HUES6 (cell line): Measurements from ENCODE around the gene VSTM4.

ENCODE experiments used
- H3K27ac ChIP-seq: 2 replicates; pipeline ENCODE4 v1.7.0; 2013; ENCODE audit warnings: low read depth, mild to moderate bottlenecking, low read length, inconsistent platforms
- H3K27me3 ChIP-seq: 2 replicates; pipeline ENCODE4 v1.6.1; 2013; ENCODE audit warnings: low read length; ENCODE audit not compliant: control insufficient read depth, insufficient read depth
- H3K36me3 ChIP-seq: 2 replicates; pipeline ENCODE4 v1.6.1; 2013; ENCODE audit warnings: low read length; ENCODE audit not compliant: control insufficient read depth, insufficient read depth
- H3K4me1 ChIP-seq: 2 replicates; pipeline ENCODE4 v1.6.1; 2013; ENCODE audit warnings: low read length; ENCODE audit not compliant: control insufficient read depth, insufficient read depth
- H3K4me3 ChIP-seq: 2 replicates; pipeline ENCODE4 v1.5.1; 2013; ENCODE audit warnings: low read depth, low read length
- H3K9ac ChIP-seq: one replicate; pipeline ENCODE4 v1.6.1; 2013; ENCODE audit warnings: mild to moderate bottlenecking, low read length
- H3K9me3 ChIP-seq: 2 replicates; pipeline ENCODE4 v1.6.1; 2013; ENCODE audit warnings: low read depth, low read length; ENCODE audit not compliant: control insufficient read depth, insufficient read depth

VSTM4 gene

GRCh38 chr10:49115015-49115795 is at the start of gene VSTM4:
TSS of gene VSTM4 (minus strand) at chr10:49115522. CDS start at chr10:49115485, 37 bp downstream.
- H3K4me1 ChIP-seq: peaks cover 3% of the 10 kb centered on the region
- peak within 1 kb of the TSS; percentile 41 for H3K9ac ChIP-seq
- no peaks in the 10 kb centered on the region for H3K9me3 ChIP-seq
- no peak within 1 kb of the TSS for H3K27ac ChIP-seq
- peak within 1 kb of the TSS; percentile 67 for H3K4me3 ChIP-seq
- no peaks in the 10 kb centered on the region for H3K36me3 ChIP-seq
- H3K27me3 ChIP-seq: peaks cover 36% of the 10 kb centered on the region

- no peaks in the 10 kb centered on the region for H3K4me1 ChIP-seq
- H3K27ac ChIP-seq: no peak overlapping the region
- H3K9me3 ChIP-seq: no peaks in the 10 kb centered on the region
- no peaks in the 10 kb centered on the region for H3K27me3 ChIP-seq
- H3K4me3 ChIP-seq: no peak overlapping the region
- no peaks in the 10 kb centered on the region for H3K36me3 ChIP-seq
- H3K9ac ChIP-seq: no peak overlapping the region
Measured at GRCh38 chr10:49164559-49165188, 49.4 kb upstream of the VSTM4 start.

- no peak overlapping the region for H3K27ac ChIP-seq
- H3K27me3 ChIP-seq: no peaks in the 10 kb centered on the region
- no peaks in the 10 kb centered on the region for H3K9me3 ChIP-seq
- H3K4me1 ChIP-seq: peaks cover under 1% of the 10 kb centered on the region; the same call in 1 of the 2 replicates
- H3K4me3 ChIP-seq: no peak overlapping the region
- no peak overlapping the region for H3K9ac ChIP-seq
- H3K36me3 ChIP-seq: no peaks in the 10 kb centered on the region
Measured at GRCh38 chr10:49163741-49164140, 48.4 kb upstream of the VSTM4 start.

GRCh38 chr10:49162761-49163310 is 47.5 kb upstream of the VSTM4 start:
- H3K4me3 ChIP-seq: no peak overlapping the region
- H3K27ac ChIP-seq: no peak overlapping the region

DNA sequence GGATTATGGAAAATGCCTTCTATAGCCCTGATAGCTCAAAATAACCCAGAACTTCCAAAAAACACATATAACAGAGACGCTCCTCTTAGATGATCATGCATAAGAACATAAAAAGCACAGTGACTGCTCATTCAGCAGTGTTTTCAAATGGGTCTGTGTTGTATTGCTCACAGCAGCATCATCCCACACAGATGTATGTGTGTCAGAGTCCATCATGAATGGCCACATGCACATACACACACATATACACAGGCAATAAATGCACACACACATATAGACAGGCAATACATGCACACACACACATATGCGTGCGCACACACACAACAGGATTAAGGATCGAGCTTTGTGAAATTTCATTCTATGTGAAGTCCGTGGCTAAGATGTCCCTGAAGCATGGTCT is 46.7 kb upstream of the VSTM4 start:
- Histone ChIP-seq H3K9me3 (no peaks in the 10 kb centered on the region), H3K27me3 (no peaks in the 10 kb centered on the region), H3K4me1 (peaks cover 10% of the 10 kb centered on the region; the same call in 1 of the 2 replicates), H3K9ac (no peak overlapping the region), H3K27ac (no peak overlapping the region), H3K36me3 (no peaks in the 10 kb centered on the region), H3K4me3 (no peak overlapping the region)

More at GRCh38 chr10:49162761-49163310, 47.5 kb upstream of the VSTM4 start:
- H3K36me3 ChIP-seq: no peaks in the 10 kb centered on the region
- H3K27me3 ChIP-seq: no peaks in the 10 kb centered on the region
- no peaks in the 10 kb centered on the region for H3K9me3 ChIP-seq
- H3K9ac ChIP-seq: no peak overlapping the region
- peaks cover 9% of the 10 kb centered on the region; the same call in 1 of the 2 replicates for H3K4me1 ChIP-seq

DNA sequence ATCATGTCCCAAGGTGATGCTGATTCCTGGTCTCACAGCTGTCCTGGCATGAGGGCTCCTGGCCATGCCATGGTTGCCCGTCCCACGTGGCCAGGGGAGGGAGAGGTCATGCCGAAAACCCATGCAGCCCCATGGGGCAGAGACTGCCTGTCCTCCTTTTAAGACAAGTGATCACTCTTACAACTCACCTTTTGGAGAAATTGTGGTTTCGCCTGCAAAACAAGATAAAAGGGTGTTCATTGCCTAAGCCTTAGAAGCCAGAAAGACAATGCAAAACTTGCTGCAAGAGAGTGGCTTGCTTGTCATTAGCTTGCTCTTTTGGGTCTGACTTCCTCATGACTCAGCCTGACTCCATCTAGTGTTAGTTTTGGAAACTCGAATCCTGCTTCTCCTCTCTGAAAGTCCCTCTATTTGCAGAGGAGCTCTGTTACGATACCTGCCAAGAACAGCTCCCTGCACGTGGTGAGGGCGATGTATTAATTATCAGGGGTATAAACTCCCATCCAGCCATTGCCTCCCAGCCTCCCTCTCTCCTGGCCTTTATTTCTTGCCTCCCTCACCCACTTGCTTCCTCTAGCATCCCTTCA is 46.2 kb upstream of the VSTM4 start:
- Histone ChIP-seq H3K4me1 (peaks cover 10% of the 10 kb centered on the region; the same call in 1 of the 2 replicates), H3K4me3 (no peak overlapping the region), H3K27ac (no peak overlapping the region), H3K36me3 (no peaks in the 10 kb centered on the region), H3K27me3 (no peaks in the 10 kb centered on the region), H3K9me3 (no peaks in the 10 kb centered on the region), H3K9ac (no peak overlapping the region)

- Histone ChIP-seq H3K9ac (no peak overlapping the region), H3K27ac (no peak overlapping the region), H3K4me3 (no peak overlapping the region), H3K9me3 (no peaks in the 10 kb centered on the region), H3K4me1 (peaks cover 10% of the 10 kb centered on the region; the same call in 1 of the 2 replicates), H3K27me3 (no peaks in the 10 kb centered on the region), H3K36me3 (no peaks in the 10 kb centered on the region)
Measured at GRCh38 chr10:49160814-49161213, 45.5 kb upstream of the VSTM4 start.

- no peak overlapping the region for H3K9ac ChIP-seq
- no peak overlapping the region for H3K4me3 ChIP-seq
- H3K4me1 ChIP-seq: peaks cover 10% of the 10 kb centered on the region; the same call in 1 of the 2 replicates
- no peaks in the 10 kb centered on the region for H3K27me3 ChIP-seq
- H3K36me3 ChIP-seq: no peaks in the 10 kb centered on the region
- no peaks in the 10 kb centered on the region for H3K9me3 ChIP-seq
- no peak overlapping the region for H3K27ac ChIP-seq
Measured at GRCh38 chr10:49160110-49160509, 44.8 kb upstream of the VSTM4 start.

DNA sequence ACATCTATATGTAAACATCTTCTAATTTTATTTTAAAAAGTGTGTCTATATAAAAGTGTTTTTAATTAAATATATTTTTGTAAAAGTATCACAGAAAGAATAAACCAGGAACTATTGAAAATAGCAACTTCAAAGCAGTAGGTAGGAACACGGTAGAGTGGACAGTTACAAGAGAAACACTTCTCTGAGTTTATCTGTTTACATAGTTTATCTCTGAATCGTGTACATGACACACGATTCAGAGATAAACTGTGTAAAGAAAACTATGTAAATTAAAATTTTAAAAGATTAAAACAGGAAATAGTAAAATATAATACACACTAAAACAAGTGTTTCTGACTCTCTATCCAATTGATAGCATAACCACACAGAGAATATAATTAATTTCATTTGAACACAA is 43.6 kb upstream of the VSTM4 start:
- no peaks in the 10 kb centered on the region for H3K36me3 ChIP-seq

DNA sequence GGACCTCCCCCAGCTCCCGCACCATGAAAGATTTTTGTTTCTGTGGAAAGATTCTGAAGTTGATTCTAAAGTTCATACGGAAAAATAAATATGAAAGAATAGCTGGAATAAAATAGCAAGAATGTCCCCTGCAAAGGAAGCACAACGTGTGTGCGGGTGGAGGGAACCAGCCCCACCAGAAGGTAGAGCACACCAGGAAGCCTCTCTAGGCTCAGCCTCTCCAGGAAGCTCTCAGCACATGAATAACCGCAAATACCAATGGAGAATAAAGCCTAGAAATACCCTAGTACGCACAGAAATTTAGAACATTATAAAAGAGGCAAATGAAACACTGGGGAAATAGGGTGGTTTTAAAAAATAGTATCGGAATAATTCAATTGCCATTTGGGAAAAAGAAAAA is 43.1 kb upstream of the VSTM4 start:
- Histone ChIP-seq H3K9me3 (no peaks in the 10 kb centered on the region), H3K4me1 (peaks cover 10% of the 10 kb centered on the region; the same call in 1 of the 2 replicates), H3K27me3 (no peaks in the 10 kb centered on the region), H3K36me3 (no peaks in the 10 kb centered on the region), H3K4me3 (no peak overlapping the region), H3K9ac (no peak overlapping the region), H3K27ac (no peak overlapping the region)

More for the DNA sequence above, 43.6 kb upstream of the VSTM4 start:
- Histone ChIP-seq H3K9ac (no peak overlapping the region), H3K9me3 (no peaks in the 10 kb centered on the region), H3K4me1 (peaks cover 10% of the 10 kb centered on the region; the same call in 1 of the 2 replicates), H3K27ac (no peak overlapping the region), H3K27me3 (no peaks in the 10 kb centered on the region), H3K4me3 (no peak overlapping the region)
